ENCODE data around the gene MTHFD1. TPM values are rescaled to one million over a fixed set of nuclear protein-coding genes. Genes with fewer than 3 reads are reported as not detected.

MTHFD1 gene
- total and polyA plus RNA-seq, 2 donors from 2014 or later, result 73.0 to 76.1 TPM

- Histone ChIP-seq H3K27me3 (ENCODE audit: control insufficient read depth, insufficient read depth, low read length) (no peaks in the 10 kb centered on the region), H3K9ac (ENCODE audit: low read length in 3 of 3) (no peak overlapping the region), H3K36me3 (ENCODE audit: control insufficient read depth in 2 of 3, insufficient read depth in 3 of 3, low read length in 3 of 3) (no peaks in the 10 kb centered on the region), H3K9me3 (ENCODE audit: control insufficient read depth in 2 of 3, insufficient read depth in 1 of 3, low read length in 3 of 3) (no peaks in the 10 kb centered on the region), H3K4me3 (ENCODE audit: low read length in 3 of 3) (no peak overlapping the region), H3K4me1 (ENCODE audit: control insufficient read depth in 2 of 3, insufficient read depth in 2 of 3, low read depth in 1 of 3, low read length in 3 of 3) (peaks cover 0 to 6% (median 0%) of the 10 kb centered on the region in 3 donors), H3K27ac (ENCODE audit: low read depth in 2 of 2, low read length in 2 of 2) (no peak overlapping the region)
- intact Hi-C loops (cut with DNase I), result no loop called here
- FAIRE-seq, result no peak
- no peak for TF ChIP-seq CTCF (IDR thresholded peaks at IDR 0.05; ENCODE audit: borderline replicate concordance, extremely low read depth, insufficient read depth)
- DNase-seq, result no peak
These were observed 47.5 kb upstream of the MTHFD1 start for GRCh38 chr14:64340560-64341196.

- no peak overlapping the region for H3K4me3 ChIP-seq (ENCODE audit: low read length in 3 of 3)
- no peaks in the 10 kb centered on the region for H3K9me3 ChIP-seq (ENCODE audit: control insufficient read depth in 2 of 3, insufficient read depth in 1 of 3, low read length in 3 of 3)
- no peak for FAIRE-seq
- no peak overlapping the region for H3K27ac ChIP-seq (ENCODE audit: low read depth in 2 of 2, low read length in 2 of 2)
- H3K4me1 ChIP-seq (ENCODE audit: control insufficient read depth in 2 of 3, insufficient read depth in 2 of 3, low read depth in 1 of 3, low read length in 3 of 3), result no peaks in the 10 kb centered on the region
- no peaks in the 10 kb centered on the region for H3K27me3 ChIP-seq (ENCODE audit: control insufficient read depth, insufficient read depth, low read length)
- no peak for TF ChIP-seq CTCF (IDR thresholded peaks at IDR 0.05; ENCODE audit: borderline replicate concordance, extremely low read depth, insufficient read depth)
- no peaks in the 10 kb centered on the region for H3K36me3 ChIP-seq (ENCODE audit: control insufficient read depth in 2 of 3, insufficient read depth in 3 of 3, low read length in 3 of 3)
- no peak for DNase-seq
- intact Hi-C loops (cut with DNase I), result no loop called here
- no peak overlapping the region for H3K9ac ChIP-seq (ENCODE audit: low read length in 3 of 3)
These were observed 40.4 kb upstream of the MTHFD1 start for GRCh38 chr14:64347748-64348147.

GRCh38 chr14:64349741-64350490 is 38.2 kb upstream of the MTHFD1 start:
- FAIRE-seq (no peak), DNase-seq (no peak)
- no peaks in the 10 kb centered on the region for H3K27me3 ChIP-seq (ENCODE audit: control insufficient read depth, insufficient read depth, low read length)
- no peak overlapping the region for H3K9ac ChIP-seq (ENCODE audit: low read length in 3 of 3)
- TF ChIP-seq CTCF (IDR thresholded peaks at IDR 0.05; ENCODE audit: borderline replicate concordance, extremely low read depth, insufficient read depth), result no peak
- H3K4me1 ChIP-seq (ENCODE audit: control insufficient read depth in 2 of 3, insufficient read depth in 2 of 3, low read depth in 1 of 3, low read length in 3 of 3), result no peaks in the 10 kb centered on the region
- no peaks in the 10 kb centered on the region for H3K9me3 ChIP-seq (ENCODE audit: control insufficient read depth in 2 of 3, insufficient read depth in 1 of 3, low read length in 3 of 3)
- H3K4me3 ChIP-seq (ENCODE audit: low read length in 3 of 3), result no peak overlapping the region
- no peaks in the 10 kb centered on the region for H3K36me3 ChIP-seq (ENCODE audit: control insufficient read depth in 2 of 3, insufficient read depth in 3 of 3, low read length in 3 of 3)
- H3K27ac ChIP-seq (ENCODE audit: low read depth in 2 of 2, low read length in 2 of 2), result no peak overlapping the region
- intact Hi-C loops (cut with DNase I), result no loop called here
